A549 treated with Mapracorat at 1 μM for 4 hours (cell line): ENCODE data around the gene C4BPB. TPM values are rescaled to one million over a fixed set of nuclear protein-coding genes. Genes with fewer than 3 reads are reported as not detected.

Experiments used
- total RNA-seq: library from RNA; stranded (reverse); fragments of 200-300 nt; extraction: Qiagen RNA extraction; gene quantifications from 5 replicates; pipeline ENCODE4 v1.2.3, GENCODE V29; 2022

C4BPB gene
- 1.4 to 1.9 TPM (median 1.8 TPM) in 5 replicates for total RNA-seq

GRCh38 chr1:207088701-207089626, at the start of gene C4BPB:
TSS of gene C4BPB (plus strand) at chr1:207088860. CDS start at chr1:207089532, 672 bp downstream.

GRCh38 chr1:207051191-207051943, 37.3 kb upstream of the C4BPB start, which contains the start of gene YOD1:
TSS of gene YOD1 (minus strand) at chr1:207051208. CDS start at chr1:207051030, 178 bp downstream.

GRCh38 chr1:207052911-207053769, 35.5 kb upstream of the C4BPB start, which contains the start of gene PFKFB2:
TSS of gene PFKFB2 (plus strand) at chr1:207053275. CDS start at chr1:207054718, 1,443 bp downstream.

GRCh38 chr1:207103892-207104373, 15.3 kb downstream of the C4BPB start, which contains the start of gene C4BPA:
TSS of gene C4BPA (plus strand) at chr1:207104233. CDS start at chr1:207113026, 8,793 bp downstream.

Other genes with a start within 250 kb of the C4BPB start
- gene IL20, start 223.2 kb upstream of the C4BPB start, total RNA-seq: not detected in 5 replicates
- 0.24 to 0.91 TPM (median 0.48 TPM) in 5 replicates for gene IL24, start 191.4 kb upstream of the C4BPB start, total RNA-seq
- 4.7 to 6.4 TPM (median 4.9 TPM) in 5 replicates for gene FCMR, start 166.9 kb upstream of the C4BPB start, total RNA-seq
- gene PIGR, start 142.4 kb upstream of the C4BPB start, total RNA-seq: not detected in 5 replicates
- not detected in 5 replicates for gene FCAMR, start 118.4 kb upstream of the C4BPB start, total RNA-seq
- gene C1orf116, start 56.1 kb upstream of the C4BPB start, total RNA-seq: 4.3 to 6.5 TPM (median 5.5 TPM) in 5 replicates
- gene YOD1, start 37.7 kb upstream of the C4BPB start, total RNA-seq: 6.6 to 8.2 TPM (median 7.1 TPM) in 5 replicates
- gene PFKFB2, start 35.6 kb upstream of the C4BPB start, total RNA-seq: 5.1 to 6.5 TPM (median 5.7 TPM) in 5 replicates
- 0.45 to 0.89 TPM (median 0.66 TPM) in 5 replicates for gene C4BPA, start 15.4 kb downstream of the C4BPB start, total RNA-seq
- 88.5 to 133 TPM (median 111 TPM) in 5 replicates for gene CD55, start 232.8 kb downstream of the C4BPB start, total RNA-seq